HG02840 (cell line): Measurements from ENCODE around the gene KLF9.

ENCODE experiments used
- ATAC-seq: cut with Tn5 transposase; IDR thresholded peaks from one replicate; pipeline ENCODE4 v1.9.1; 2021; ENCODE audit warnings: mild to moderate bottlenecking, moderate library complexity, moderate number of reproducible peaks; ENCODE audit not compliant: unreplicated experiment, low FRiP score

KLF9 gene

GRCh38 chr9:70374962-70375618 is 39.4 kb downstream of the KLF9 start:
- ATAC-seq = no peak

- ATAC-seq = no peak
Observed at GRCh38 chr9:70367305-70367930, 47.0 kb downstream of the KLF9 start.

- no peak for ATAC-seq
Observed at GRCh38 chr9:70363760-70364159, 50.7 kb downstream of the KLF9 start.

- no peak for ATAC-seq
Observed at GRCh38 chr9:70362952-70363351, 51.5 kb downstream of the KLF9 start.

- ATAC-seq = no peak
Observed at GRCh38 chr9:70355801-70356200, 58.7 kb downstream of the KLF9 start.

- ATAC-seq = no peak
Observed at GRCh38 chr9:70352802-70353201, 61.7 kb downstream of the KLF9 start.

GRCh38 chr9:70352356-70352755 is 62.1 kb downstream of the KLF9 start:
- no peak for ATAC-seq

GRCh38 chr9:70347046-70347445 is 67.4 kb downstream of the KLF9 start:
- ATAC-seq = no peak

- no peak for ATAC-seq
Observed at GRCh38 chr9:70340572-70340971, 73.9 kb downstream of the KLF9 start.
